HEK293 (cell line): ENCODE data around the gene TSPYL6.
"Not testable (repeated sequence)": the region's sequence is repeated elsewhere in the genome, so short reads cannot be mapped to it uniquely, and the experiment has no call there.

ENCODE experiments used
- CTCF ChIA-PET: fragments of 350-600 bp; formaldehyde crosslinking; extraction: SDS; loops from one replicate; lab custom pipeline; 2021; ENCODE audit warnings: antibody characterized with exemption; lab: Yijun Ruan, JAX
- POLR2A ChIA-PET: fragments of 300-600 bp; formaldehyde crosslinking; extraction: SDS; loops from one replicate; lab custom pipeline; 2020; ENCODE audit warnings: antibody characterized with exemption, inconsistent platforms; lab: Yijun Ruan, JAX
- H3K27ac ChIP-seq: fragments of 200-500 bp; sonication (Bioruptor generic); 2 replicates; pipeline ENCODE4 v1.5.1; 2014; ENCODE audit warnings: low read depth, low read length, control low read depth, inconsistent platforms; ENCODE audit errors: extremely low read depth
- H3K36me3 ChIP-seq, 2 experiments: fragments of 200-500 bp in 1 of 2; sonication (Bioruptor generic) in 1 of 2; 1 replicate in 1 of 2; 2 replicates in 1 of 2; pipeline ENCODE4 v1.5.1; 2014 to 2017; ENCODE audit warnings: inconsistent platforms in 2 of 2, low read length in 2 of 2; ENCODE audit not compliant: control insufficient read depth in 2 of 2, insufficient read depth in 1 of 2
- H3K4me1 ChIP-seq: fragments of 200-500 bp; sonication (Bioruptor generic); 2 replicates; pipeline ENCODE4 v1.5.1; 2014; ENCODE audit warnings: mild to moderate bottlenecking, low read length, inconsistent platforms; ENCODE audit not compliant: control insufficient read depth, insufficient read depth
- H3K4me3 ChIP-seq: 2 replicates; pipeline ENCODE4 v1.5.1; 2011; ENCODE audit warnings: low read depth, mild to moderate bottlenecking, control low read depth, low read length, moderate library complexity
- H3K9me3 ChIP-seq: fragments of 200-500 bp; sonication (Bioruptor generic); 2 replicates; pipeline ENCODE4 v1.5.1; 2014; ENCODE audit warnings: low read depth, low read length, inconsistent platforms; ENCODE audit not compliant: control insufficient read depth, insufficient read depth
- GLI2 ChIP-seq: fragments of 450-650 bp; formaldehyde crosslinking; IDR thresholded peaks from 2 replicates; pipeline ENCODE4; 2017; ENCODE audit warnings: missing biosample characterization, missing genetic modification characterization, low read depth, borderline replicate concordance
- GLIS1 ChIP-seq: fragments of 450-650 bp; formaldehyde crosslinking; IDR thresholded peaks from 2 replicates; pipeline ENCODE4 v1.5.1; 2016; ENCODE audit warnings: missing biosample characterization, missing genetic modification characterization
- KLF17 ChIP-seq: fragments of 450-650 bp; formaldehyde crosslinking; IDR thresholded peaks from 2 replicates; pipeline ENCODE4 v1.5.1; 2016; ENCODE audit warnings: missing biosample characterization, missing genetic modification characterization
- MZF1 ChIP-seq: fragments of 450-650 bp; formaldehyde crosslinking; IDR thresholded peaks from 2 replicates; pipeline ENCODE4 v1.5.1; 2017; ENCODE audit warnings: missing biosample characterization, missing genetic modification characterization, borderline replicate concordance
- SALL2 ChIP-seq: fragments of 450-650 bp; formaldehyde crosslinking; IDR thresholded peaks from 2 replicates; pipeline ENCODE4 v1.5.0; 2017; ENCODE audit warnings: missing biosample characterization, mild to moderate bottlenecking, missing genetic modification characterization, borderline replicate concordance
- SP3 ChIP-seq: fragments of 450-650 bp; formaldehyde crosslinking; IDR thresholded peaks from 2 replicates; pipeline ENCODE4 v1.5.1; 2016; ENCODE audit warnings: missing biosample characterization, missing genetic modification characterization
- ZBTB20 ChIP-seq: fragments of 450-650 bp; formaldehyde crosslinking; IDR thresholded peaks from 2 replicates; pipeline ENCODE4 v1.5.1; 2016; ENCODE audit warnings: missing biosample characterization, missing genetic modification characterization
- ZBTB44 ChIP-seq: fragments of 450-650 bp; IDR thresholded peaks from 2 replicates; pipeline ENCODE4 v1.5.1; 2018; ENCODE audit warnings: missing biosample characterization, mild to moderate bottlenecking, missing genetic modification characterization
- ZNF211 ChIP-seq: fragments of 450-650 bp; formaldehyde crosslinking; IDR thresholded peaks from 2 replicates; pipeline ENCODE4 v1.5.1; 2016; ENCODE audit warnings: low read depth, missing biosample characterization, missing genetic modification characterization
- ZNF274 ChIP-seq, 2 experiments: fragments of 200-500 bp in 1 of 2; fragments of 450-650 bp in 1 of 2; sonication (Bioruptor generic) in 1 of 2; formaldehyde crosslinking in 1 of 2; IDR thresholded peaks; 2 replicates each; pipeline versions ENCODE4 v1.5.1 to v1.6.1; 2014 to 2016; ENCODE audit warnings: borderline replicate concordance in 1 of 2, inconsistent platforms in 1 of 2, low read length in 1 of 2, missing biosample characterization in 1 of 2, missing genetic modification characterization in 1 of 2
- ZNF398 ChIP-seq: fragments of 450-650 bp; formaldehyde crosslinking; IDR thresholded peaks from 2 replicates; pipeline ENCODE4 v1.5.1; 2017; ENCODE audit warnings: missing biosample characterization, missing genetic modification characterization
- ZNF404 ChIP-seq: fragments of 450-650 bp; formaldehyde crosslinking; IDR thresholded peaks from 2 replicates; pipeline ENCODE4 v1.5.1; 2017; ENCODE audit warnings: missing biosample characterization, missing genetic modification characterization
- ZNF426 ChIP-seq: fragments of 450-650 bp; formaldehyde crosslinking; IDR thresholded peaks from 2 replicates; pipeline ENCODE4 v1.5.1; 2017; ENCODE audit warnings: missing biosample characterization, missing genetic modification characterization, mild to moderate bottlenecking, inconsistent platforms, moderate library complexity
- ZNF521 ChIP-seq: fragments of 450-650 bp; formaldehyde crosslinking; IDR thresholded peaks from 2 replicates; pipeline ENCODE4 v1.5.1; 2017; ENCODE audit warnings: missing biosample characterization, mild to moderate bottlenecking, missing genetic modification characterization
- ZNF544 ChIP-seq: fragments of 450-650 bp; formaldehyde crosslinking; IDR thresholded peaks from 2 replicates; pipeline ENCODE4 v1.5.0; 2017; ENCODE audit warnings: missing biosample characterization, missing genetic modification characterization
- ZNF600 ChIP-seq: fragments of 450-650 bp; formaldehyde crosslinking; IDR thresholded peaks from 2 replicates; pipeline ENCODE4 v1.5.1; 2016; ENCODE audit warnings: missing biosample characterization, missing genetic modification characterization
- ZNF677 ChIP-seq: fragments of 450-650 bp; IDR thresholded peaks from 2 replicates; pipeline ENCODE4 v1.5.0; 2018; ENCODE audit warnings: missing biosample characterization, mild to moderate bottlenecking, missing genetic modification characterization, moderate library complexity
- ZNF747 ChIP-seq: fragments of 450-650 bp; formaldehyde crosslinking; IDR thresholded peaks from 2 replicates; pipeline ENCODE4 v1.5.1; 2016; ENCODE audit warnings: missing biosample characterization, missing genetic modification characterization
- ZNF777 ChIP-seq: fragments of 450-650 bp; formaldehyde crosslinking; IDR thresholded peaks from 2 replicates; pipeline ENCODE4 v1.5.1; 2017; ENCODE audit warnings: missing biosample characterization, missing genetic modification characterization, borderline replicate concordance

Gene TSPYL6

GRCh38 chr2:54295911-54296310 lies 39.9 kb upstream of the TSPYL6 start (continued):
- TF ChIP-seq MZF1 (tag by site-specific recombination), result no peak
- TF ChIP-seq ZNF398 (tag by site-specific recombination), result no peak
- TF ChIP-seq ZBTB20 (tag by site-specific recombination), result no peak
- no peak for TF ChIP-seq ZNF521 (tag by site-specific recombination)
- TF ChIP-seq ZNF544, result no peak
- no peak for TF ChIP-seq ZNF426 (tag by site-specific recombination)
- no peak for TF ChIP-seq SP3 (tag by site-specific recombination)
- TF ChIP-seq ZNF600 (tag by site-specific recombination), result 0 out of 2 replicates have a peak, but pooled peaks have one; percentile 18
- TF ChIP-seq ZNF747 (tag by site-specific recombination), result no peak
- 0 out of 2 replicates have a peak, but pooled peaks have one; percentile 22 for TF ChIP-seq ZBTB44 (tag by site-specific recombination)

- H3K4me1 ChIP-seq, H3K9me3 ChIP-seq, H3K36me3 ChIP-seq, H3K4me3 ChIP-seq, CTCF ChIA-PET, POLR2A ChIA-PET, H3K27ac ChIP-seq: not testable (repeated sequence)
These were observed 38.6 kb upstream of the TSPYL6 start for GRCh38 chr2:54294665-54295064.

GRCh38 chr2:54290356-54291025 lies 34.5 kb upstream of the TSPYL6 start:
- ChIA-PET CTCF (no interaction called here), POLR2A (no interaction called here)
- no peaks in the 10 kb centered on the region for H3K36me3 ChIP-seq
- H3K4me3 ChIP-seq, result no peak overlapping the region
- H3K4me1 ChIP-seq, result no peaks in the 10 kb centered on the region
- TF ChIP-seq ZNF404 (no peak), SALL2 (no peak), ZNF677 (tag by site-specific recombination) (no peak)
- no peak overlapping the region for H3K27ac ChIP-seq
- H3K9me3 ChIP-seq, result no peaks in the 10 kb centered on the region

- H3K36me3 ChIP-seq, result no peaks in the 10 kb centered on the region
- no peaks in the 10 kb centered on the region for H3K4me1 ChIP-seq
- no peaks in the 10 kb centered on the region for H3K9me3 ChIP-seq
- ChIA-PET CTCF (no interaction called here), POLR2A (no interaction called here)
- no peak overlapping the region for H3K4me3 ChIP-seq
- H3K27ac ChIP-seq, result no peak overlapping the region
- no peak for TF ChIP-seq GLIS1 (tag by site-specific recombination)
- TF ChIP-seq ZNF544, result no peak
- TF ChIP-seq ZNF521 (tag by site-specific recombination), result no peak
- no peak for TF ChIP-seq ZNF274 (IDR thresholded peaks at IDR 0.05; ENCODE audit: low read length)
- TF ChIP-seq ZNF274 (tag by site-specific recombination; IDR thresholded peaks at IDR 0.05; ENCODE audit: borderline replicate concordance), result no peak
- no peak for TF ChIP-seq KLF17 (tag by site-specific recombination)
- no peak for TF ChIP-seq ZNF777 (tag by site-specific recombination)
- TF ChIP-seq ZNF211 (tag by site-specific recombination), result no peak
- TF ChIP-seq ZNF398 (tag by site-specific recombination), result no peak
- TF ChIP-seq GLI2 (tag by site-specific recombination), result no peak
These were observed 33.9 kb upstream of the TSPYL6 start for GRCh38 chr2:54289917-54290316.
